Measurements from ENCODE around the gene OSBPL5. TPM values are rescaled to one million over a fixed set of nuclear protein-coding genes. Genes with fewer than 3 reads are reported as not detected.

The OSBPL5 gene
- total RNA-seq, 2 experiments from 2014 or later, result 0.63 to 2.7 TPM

DNA sequence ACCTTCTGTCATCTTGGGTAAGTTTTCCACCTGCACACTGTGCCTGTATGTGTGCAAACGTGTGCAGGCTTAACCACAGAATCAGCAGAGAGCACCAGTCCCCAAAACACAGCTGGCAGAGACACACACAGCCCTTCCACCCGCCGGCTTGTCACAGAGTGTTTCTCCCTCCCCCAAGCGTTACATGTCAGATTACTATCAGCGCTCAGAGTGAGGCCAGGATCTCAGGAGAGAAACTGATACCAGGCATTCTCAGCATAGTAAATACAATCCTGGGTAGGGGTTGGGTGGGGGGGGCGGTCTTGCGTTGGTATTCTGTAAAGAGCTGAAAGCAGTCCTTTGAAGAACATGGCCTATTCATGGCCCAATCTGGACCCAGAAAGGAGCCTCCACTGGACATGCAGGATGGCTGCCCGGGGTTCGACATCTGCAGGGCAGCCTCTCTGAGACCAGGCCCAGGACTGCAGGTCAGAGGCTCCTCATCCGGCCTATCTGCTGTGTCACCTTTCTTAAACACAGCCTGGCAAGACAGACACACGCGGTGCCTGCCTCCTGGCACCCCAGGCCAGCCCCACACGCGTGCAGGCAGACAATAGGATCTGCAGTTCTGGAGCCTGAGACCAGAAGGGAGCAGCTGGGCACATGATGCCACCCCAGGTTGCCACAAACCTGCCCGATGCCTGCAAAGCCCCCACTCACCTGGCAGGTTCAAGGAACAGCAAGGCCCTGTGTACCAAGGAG lies 1.7 kb downstream of the OSBPL5 start:
- BruUV-seq (replicated peaks), result no TSS peak
- DNase-seq (ENCODE audit: low spot score), result no peak
- POLR2A ChIA-PET, result no interaction called here
- H3K36me3 ChIP-seq (ENCODE audit: insufficient read depth, low read length), result no peaks in the 10 kb centered on the region
- H4K20me1 ChIP-seq (ENCODE audit: insufficient read depth, low read length), result no peaks in the 10 kb centered on the region
- no peaks in the 10 kb centered on the region for H3K9me3 ChIP-seq (ENCODE audit: low read length)
- H3K4me1 ChIP-seq (ENCODE audit: insufficient read depth, low read length, poor library complexity, severe bottlenecking), result no peaks in the 10 kb centered on the region
- no peaks in the 10 kb centered on the region for H3K9me2 ChIP-seq (ENCODE audit: insufficient read depth, low read length)
- H3K27ac ChIP-seq (ENCODE audit: low read depth, low read length, poor library complexity, severe bottlenecking), result no peak overlapping the region
- intact Hi-C loops (cut with micrococcal nuclease; ENCODE audit: unreplicated experiment), result no loop called here
- H3K4me2 ChIP-seq (ENCODE audit: low read length), result no peak overlapping the region
- CTCF ChIA-PET (ENCODE audit: unreplicated experiment), result no interaction called here
- no peak for TF ChIP-seq EZH2phosphoT487 (IDR thresholded peaks at IDR 0.05; ENCODE audit: borderline replicate concordance, low read depth, low read length)
- TF ChIP-seq, protein P1, sequence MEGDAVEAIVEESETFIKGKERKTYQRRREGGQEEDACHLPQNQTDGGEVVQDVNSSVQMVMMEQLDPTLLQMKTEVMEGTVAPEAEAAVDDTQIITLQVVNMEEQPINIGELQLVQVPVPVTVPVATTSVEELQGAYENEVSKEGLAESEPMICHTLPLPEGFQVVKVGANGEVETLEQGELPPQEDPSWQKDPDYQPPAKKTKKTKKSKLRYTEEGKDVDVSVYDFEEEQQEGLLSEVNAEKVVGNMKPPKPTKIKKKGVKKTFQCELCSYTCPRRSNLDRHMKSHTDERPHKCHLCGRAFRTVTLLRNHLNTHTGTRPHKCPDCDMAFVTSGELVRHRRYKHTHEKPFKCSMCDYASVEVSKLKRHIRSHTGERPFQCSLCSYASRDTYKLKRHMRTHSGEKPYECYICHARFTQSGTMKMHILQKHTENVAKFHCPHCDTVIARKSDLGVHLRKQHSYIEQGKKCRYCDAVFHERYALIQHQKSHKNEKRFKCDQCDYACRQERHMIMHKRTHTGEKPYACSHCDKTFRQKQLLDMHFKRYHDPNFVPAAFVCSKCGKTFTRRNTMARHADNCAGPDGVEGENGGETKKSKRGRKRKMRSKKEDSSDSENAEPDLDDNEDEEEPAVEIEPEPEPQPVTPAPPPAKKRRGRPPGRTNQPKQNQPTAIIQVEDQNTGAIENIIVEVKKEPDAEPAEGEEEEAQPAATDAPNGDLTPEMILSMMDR (conservative IDR thresholded peaks at IDR 0.05; ENCODE audit: low read length), result no peak
- H3K79me2 ChIP-seq (ENCODE audit: insufficient read depth, low read depth, low read length), result no peaks in the 10 kb centered on the region
- no peak overlapping the region for H2AFZ ChIP-seq (ENCODE audit: low read length)
- H3K4me3 ChIP-seq (ENCODE audit: low read depth, low read length, poor library complexity, severe bottlenecking), result no peak overlapping the region

DNA sequence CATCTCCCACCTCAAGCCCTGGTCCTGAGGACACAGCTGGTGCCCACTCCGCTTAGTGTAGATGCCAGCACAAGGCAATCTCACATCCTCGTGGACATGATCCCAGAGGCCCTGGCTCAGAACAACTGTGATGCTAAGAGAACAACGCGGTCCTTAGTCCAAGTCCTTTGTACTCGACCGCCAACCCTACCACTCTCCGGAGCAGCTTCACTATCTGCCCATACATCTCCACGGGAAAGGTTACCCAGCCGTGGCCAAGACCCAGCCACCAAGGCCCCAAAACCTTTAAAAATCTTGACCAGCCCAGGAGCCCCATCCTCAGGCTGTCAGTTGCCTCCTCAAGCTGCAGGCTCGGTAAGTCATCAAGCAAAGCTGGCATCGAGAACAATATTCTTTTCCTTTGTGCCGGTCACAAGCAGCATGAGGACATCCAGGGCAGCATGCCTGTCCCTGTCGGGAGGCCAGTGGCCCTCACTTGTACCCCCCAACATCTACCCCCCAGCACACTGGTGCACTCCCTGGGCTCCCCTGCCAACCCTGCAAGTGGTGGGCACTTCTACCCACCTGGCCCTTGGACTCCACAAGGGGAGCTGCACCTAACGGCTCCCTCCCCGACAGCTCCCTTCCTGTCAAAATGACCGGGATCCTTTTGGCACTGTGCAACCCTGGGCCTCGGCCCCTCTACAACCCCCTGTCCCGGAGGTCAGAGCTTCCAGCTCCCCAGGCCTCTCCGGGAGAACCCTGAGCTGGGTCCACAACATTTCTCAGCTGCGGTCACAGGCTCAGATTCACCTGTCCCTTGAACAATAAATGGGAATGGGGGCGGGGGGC lies 2.5 kb downstream of the OSBPL5 start:
- H3K36me3 ChIP-seq (ENCODE audit: insufficient read depth, low read length), result no peaks in the 10 kb centered on the region
- no peak for DNase-seq (ENCODE audit: low spot score)
- intact Hi-C loops (cut with micrococcal nuclease; ENCODE audit: unreplicated experiment), result no loop called here
- POLR2A ChIA-PET, result no interaction called here
- TF ChIP-seq EZH2phosphoT487 (IDR thresholded peaks at IDR 0.05; ENCODE audit: borderline replicate concordance, low read depth, low read length), result no peak
- TF ChIP-seq, protein P1 (conservative IDR thresholded peaks at IDR 0.05; ENCODE audit: low read length), result no peak
- H4K20me1 ChIP-seq (ENCODE audit: insufficient read depth, low read length), result no peaks in the 10 kb centered on the region
- CTCF ChIA-PET (ENCODE audit: unreplicated experiment), result no interaction called here
- no peaks in the 10 kb centered on the region for H3K9me2 ChIP-seq (ENCODE audit: insufficient read depth, low read length)
- no peak overlapping the region for H3K27ac ChIP-seq (ENCODE audit: low read depth, low read length, poor library complexity, severe bottlenecking)
- no peak overlapping the region for H3K4me2 ChIP-seq (ENCODE audit: low read length)
- peaks cover under 1% of the 10 kb centered on the region for H3K4me1 ChIP-seq (ENCODE audit: insufficient read depth, low read length, poor library complexity, severe bottlenecking)
- no peak overlapping the region for H2AFZ ChIP-seq (ENCODE audit: low read length)
- no TSS peak for BruUV-seq (replicated peaks)
- no peaks in the 10 kb centered on the region for H3K79me2 ChIP-seq (ENCODE audit: insufficient read depth, low read depth, low read length)
- no peak overlapping the region for H3K4me3 ChIP-seq (ENCODE audit: low read depth, low read length, poor library complexity, severe bottlenecking)
- no peaks in the 10 kb centered on the region for H3K9me3 ChIP-seq (ENCODE audit: low read length)

All from OCI-LY7 (cell line).